K562 (cell line): Measurements from ENCODE around the gene SCGB2B2. TPM values are rescaled to one million over a fixed set of nuclear protein-coding genes. Genes with fewer than 3 reads are reported as not detected.

ENCODE experiments used
- BRCA1 ChIP-seq, 2 experiments: fragments of 450-650 bp in 1 of 2; sonication (generic) in 1 of 2; formaldehyde crosslinking in 1 of 2; IDR thresholded peaks; 2 replicates each; pipeline versions ENCODE4 v1.5.0 to v1.6.1; 2017 to 2020; ENCODE audit warnings: mild to moderate bottlenecking in 1 of 2, missing genetic modification reagents in 1 of 2
- HOXB6 ChIP-seq: fragments of 250-450 bp; sonication (Bioruptor Pico); IDR thresholded peaks from 2 replicates; pipeline ENCODE4 v1.5.1; 2022; ENCODE audit warnings: mild to moderate bottlenecking, borderline replicate concordance
- HSF4 ChIP-seq: fragments of 250-450 bp; sonication (Bioruptor Pico); IDR thresholded peaks from 2 replicates; pipeline ENCODE4 v2.1.2; 2022; ENCODE audit warnings: mild to moderate bottlenecking, moderate library complexity, borderline replicate concordance
- NR2C2 ChIP-seq, 2 experiments: fragments of 200-800 bp in 1 of 2; sonication (Bioruptor generic) in 1 of 2; sonication (generic) in 1 of 2; formaldehyde crosslinking in 1 of 2; IDR thresholded peaks; 2 replicates each; pipeline versions ENCODE4 v1.6.1 to v1.8.0; 2016 to 2022; ENCODE audit warnings: mild to moderate bottlenecking in 1 of 2, missing compliant biosample characterization in 1 of 2, missing genetic modification characterization in 1 of 2, missing genetic modification reagents in 1 of 2
- PHTF2 ChIP-seq: fragments of 250-450 bp; sonication (Bioruptor Pico); IDR thresholded peaks from 2 replicates; pipeline ENCODE4 v1.5.0; 2021; ENCODE audit warnings: mild to moderate bottlenecking
- TARDBP ChIP-seq: fragments of 450-650 bp; IDR thresholded peaks from 2 replicates; pipeline ENCODE4 v1.6.1; 2016
- ZNF324 ChIP-seq: fragments of 250-450 bp; sonication (Bioruptor Pico); IDR thresholded peaks from 2 replicates; pipeline ENCODE4 v1.4.0; 2020; ENCODE audit warnings: mild to moderate bottlenecking
- polyA plus RNA-seq, 8 experiments: library from polyadenylated mRNA; depleted of rRNA in 4 of 8; stranded (reverse) in 5 of 8; unstranded in 3 of 8; fragments of >200 nt; fragmentation: Nextera tagmentation in 2 of 8; fragmentation: Illumina TruSeq in 1 of 8; extraction: Ambion mirVana in 2 of 8; extraction: Trizol in 1 of 8; gene quantifications; 2 replicates each; pipeline versions ENCODE4 v1.2.1 to v1.2.3, GENCODE V29; 2011 to 2014; ENCODE audit warnings: inconsistent platforms in 1 of 8, missing spikeins in 1 of 8
- total RNA-seq, 7 experiments: library from RNA; depleted of rRNA in 6 of 7; stranded (reverse); fragments of >200 nt in 6 of 7; fragmentation: Illumina TruSeq in 2 of 7; extraction: Trizol in 2 of 7; gene quantifications; 2 replicates each; pipeline versions ENCODE4 v1.2.1 to v1.2.3, GENCODE V29; 2011 to 2021; ENCODE audit warnings: low replicate concordance in 1 of 7
- TF ChIP-seq, protein P1 (sequence below), 3 experiments: fragments of 200-800 bp in 1 of 3; fragments of 250-450 bp in 1 of 3; fragments of 450-650 bp in 1 of 3; sonication (Bioruptor Pico) in 1 of 3; sonication (Bioruptor generic) in 1 of 3; formaldehyde crosslinking in 1 of 3; IDR thresholded peaks; 2 replicates each; pipeline versions ENCODE4 v1.6.1 to v1.8.0; 2016 to 2022; ENCODE audit warnings: mild to moderate bottlenecking in 2 of 3, missing genetic modification characterization in 2 of 3, missing compliant biosample characterization in 1 of 3, moderate library complexity in 1 of 3
- TF ChIP-seq, protein P2 (sequence below): fragments of 450-650 bp; formaldehyde crosslinking; IDR thresholded peaks from 2 replicates; pipeline ENCODE4 v1.4.0; 2020; ENCODE audit warnings: mild to moderate bottlenecking, moderate library complexity
- TF ChIP-seq, protein P3 (sequence below): sonication (generic); formaldehyde crosslinking; IDR thresholded peaks from 2 replicates; pipeline ENCODE4 v1.8.1; 2023; ENCODE audit warnings: missing genetic modification reagents, mild to moderate bottlenecking, borderline replicate concordance

The SCGB2B2 gene
- total and polyA plus RNA-seq, 9 of the 15 experiments (the other 6 are each of a cell fraction or from before 2014, with no cell fraction given), result not detected

DNA sequence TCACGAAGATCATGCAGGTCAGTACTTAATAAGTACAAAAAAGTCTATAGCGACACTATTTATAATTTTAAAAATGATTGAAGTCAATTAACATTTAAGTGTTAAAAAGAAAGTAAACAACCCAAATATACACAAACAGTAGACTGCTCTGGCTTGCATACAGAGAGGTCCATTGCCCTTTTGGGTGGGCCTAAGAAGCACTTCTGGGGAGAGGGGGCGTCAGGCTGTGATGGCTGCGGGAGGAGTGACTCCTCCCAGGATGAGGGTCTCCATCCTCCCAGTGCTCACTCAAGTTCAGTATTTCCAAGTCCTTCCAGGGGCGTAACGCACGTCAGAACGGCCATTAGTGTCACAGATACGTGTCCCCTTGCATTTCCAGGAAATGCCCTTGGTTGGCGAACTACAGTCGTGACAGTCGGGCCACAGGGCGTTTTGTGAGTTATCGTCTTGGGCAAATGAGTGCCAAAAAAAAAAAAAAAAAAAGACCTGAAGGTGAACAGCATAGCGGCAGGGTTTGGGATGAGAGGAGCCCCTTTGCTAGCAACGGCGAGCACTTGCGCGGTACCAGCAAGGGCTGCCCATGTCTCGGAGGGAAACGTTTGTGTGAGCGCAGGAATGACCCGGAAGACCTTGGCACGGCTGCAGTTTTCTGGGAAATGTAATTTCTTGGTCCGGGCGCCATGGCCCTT is at the start of gene SCGB2B2 (continued):
- TF ChIP-seq BRCA1 (IDR thresholded peaks at IDR 0.05), result no peak
- no peak for TF ChIP-seq BRCA1 (CRISPR knock-in tag; IDR thresholded peaks at IDR 0.05)
- no peak for TF ChIP-seq ZNF324 (CRISPR knock-in tag)
- TF ChIP-seq, protein P1, sequence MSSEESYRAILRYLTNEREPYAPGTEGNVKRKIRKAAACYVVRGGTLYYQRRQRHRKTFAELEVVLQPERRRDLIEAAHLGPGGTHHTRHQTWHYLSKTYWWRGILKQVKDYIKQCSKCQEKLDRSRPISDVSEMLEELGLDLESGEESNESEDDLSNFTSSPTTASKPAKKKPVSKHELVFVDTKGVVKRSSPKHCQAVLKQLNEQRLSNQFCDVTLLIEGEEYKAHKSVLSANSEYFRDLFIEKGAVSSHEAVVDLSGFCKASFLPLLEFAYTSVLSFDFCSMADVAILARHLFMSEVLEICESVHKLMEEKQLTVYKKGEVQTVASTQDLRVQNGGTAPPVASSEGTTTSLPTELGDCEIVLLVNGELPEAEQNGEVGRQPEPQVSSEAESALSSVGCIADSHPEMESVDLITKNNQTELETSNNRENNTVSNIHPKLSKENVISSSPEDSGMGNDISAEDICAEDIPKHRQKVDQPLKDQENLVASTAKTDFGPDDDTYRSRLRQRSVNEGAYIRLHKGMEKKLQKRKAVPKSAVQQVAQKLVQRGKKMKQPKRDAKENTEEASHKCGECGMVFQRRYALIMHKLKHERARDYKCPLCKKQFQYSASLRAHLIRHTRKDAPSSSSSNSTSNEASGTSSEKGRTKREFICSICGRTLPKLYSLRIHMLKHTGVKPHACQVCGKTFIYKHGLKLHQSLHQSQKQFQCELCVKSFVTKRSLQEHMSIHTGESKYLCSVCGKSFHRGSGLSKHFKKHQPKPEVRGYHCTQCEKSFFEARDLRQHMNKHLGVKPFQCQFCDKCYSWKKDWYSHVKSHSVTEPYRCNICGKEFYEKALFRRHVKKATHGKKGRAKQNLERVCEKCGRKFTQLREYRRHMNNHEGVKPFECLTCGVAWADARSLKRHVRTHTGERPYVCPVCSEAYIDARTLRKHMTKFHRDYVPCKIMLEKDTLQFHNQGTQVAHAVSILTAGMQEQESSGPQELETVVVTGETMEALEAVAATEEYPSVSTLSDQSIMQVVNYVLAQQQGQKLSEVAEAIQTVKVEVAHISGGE (CRISPR knock-in tag; IDR thresholded peaks at IDR 0.05), result peak in 1 of 3 experiments; percentile 97; a peak in 2 of 6 replicates
- TF ChIP-seq TARDBP, result no peak
- TF ChIP-seq, protein P2, sequence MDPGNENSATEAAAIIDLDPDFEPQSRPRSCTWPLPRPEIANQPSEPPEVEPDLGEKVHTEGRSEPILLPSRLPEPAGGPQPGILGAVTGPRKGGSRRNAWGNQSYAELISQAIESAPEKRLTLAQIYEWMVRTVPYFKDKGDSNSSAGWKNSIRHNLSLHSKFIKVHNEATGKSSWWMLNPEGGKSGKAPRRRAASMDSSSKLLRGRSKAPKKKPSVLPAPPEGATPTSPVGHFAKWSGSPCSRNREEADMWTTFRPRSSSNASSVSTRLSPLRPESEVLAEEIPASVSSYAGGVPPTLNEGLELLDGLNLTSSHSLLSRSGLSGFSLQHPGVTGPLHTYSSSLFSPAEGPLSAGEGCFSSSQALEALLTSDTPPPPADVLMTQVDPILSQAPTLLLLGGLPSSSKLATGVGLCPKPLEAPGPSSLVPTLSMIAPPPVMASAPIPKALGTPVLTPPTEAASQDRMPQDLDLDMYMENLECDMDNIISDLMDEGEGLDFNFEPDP, result no peak
- TF ChIP-seq, protein P3, sequence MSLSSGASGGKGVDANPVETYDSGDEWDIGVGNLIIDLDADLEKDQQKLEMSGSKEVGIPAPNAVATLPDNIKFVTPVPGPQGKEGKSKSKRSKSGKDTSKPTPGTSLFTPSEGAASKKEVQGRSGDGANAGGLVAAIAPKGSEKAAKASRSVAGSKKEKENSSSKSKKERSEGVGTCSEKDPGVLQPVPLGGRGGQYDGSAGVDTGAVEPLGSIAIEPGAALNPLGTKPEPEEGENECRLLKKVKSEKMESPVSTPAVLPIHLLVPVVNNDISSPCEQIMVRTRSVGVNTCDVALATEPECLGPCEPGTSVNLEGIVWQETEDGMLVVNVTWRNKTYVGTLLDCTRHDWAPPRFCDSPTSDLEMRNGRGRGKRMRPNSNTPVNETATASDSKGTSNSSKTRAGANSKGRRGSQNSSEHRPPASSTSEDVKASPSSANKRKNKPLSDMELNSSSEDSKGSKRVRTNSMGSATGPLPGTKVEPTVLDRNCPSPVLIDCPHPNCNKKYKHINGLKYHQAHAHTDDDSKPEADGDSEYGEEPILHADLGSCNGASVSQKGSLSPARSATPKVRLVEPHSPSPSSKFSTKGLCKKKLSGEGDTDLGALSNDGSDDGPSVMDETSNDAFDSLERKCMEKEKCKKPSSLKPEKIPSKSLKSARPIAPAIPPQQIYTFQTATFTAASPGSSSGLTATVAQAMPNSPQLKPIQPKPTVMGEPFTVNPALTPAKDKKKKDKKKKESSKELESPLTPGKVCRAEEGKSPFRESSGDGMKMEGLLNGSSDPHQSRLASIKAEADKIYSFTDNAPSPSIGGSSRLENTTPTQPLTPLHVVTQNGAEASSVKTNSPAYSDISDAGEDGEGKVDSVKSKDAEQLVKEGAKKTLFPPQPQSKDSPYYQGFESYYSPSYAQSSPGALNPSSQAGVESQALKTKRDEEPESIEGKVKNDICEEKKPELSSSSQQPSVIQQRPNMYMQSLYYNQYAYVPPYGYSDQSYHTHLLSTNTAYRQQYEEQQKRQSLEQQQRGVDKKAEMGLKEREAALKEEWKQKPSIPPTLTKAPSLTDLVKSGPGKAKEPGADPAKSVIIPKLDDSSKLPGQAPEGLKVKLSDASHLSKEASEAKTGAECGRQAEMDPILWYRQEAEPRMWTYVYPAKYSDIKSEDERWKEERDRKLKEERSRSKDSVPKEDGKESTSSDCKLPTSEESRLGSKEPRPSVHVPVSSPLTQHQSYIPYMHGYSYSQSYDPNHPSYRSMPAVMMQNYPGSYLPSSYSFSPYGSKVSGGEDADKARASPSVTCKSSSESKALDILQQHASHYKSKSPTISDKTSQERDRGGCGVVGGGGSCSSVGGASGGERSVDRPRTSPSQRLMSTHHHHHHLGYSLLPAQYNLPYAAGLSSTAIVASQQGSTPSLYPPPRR (CRISPR knock-in tag), result no peak
- TF ChIP-seq HSF4, result no peak
- TF ChIP-seq HOXB6 (CRISPR knock-in tag), result no peak
- TF ChIP-seq NR2C2 (CRISPR knock-in tag; IDR thresholded peaks at IDR 0.05), result no peak
- peak; percentile 47; the same call in 1 of the 2 replicates for TF ChIP-seq NR2C2 (tag; IDR thresholded peaks at IDR 0.05)
- no peak for TF ChIP-seq PHTF2
